ENCODE results near the gene CAMK2A.

CAMK2A gene

DNA sequence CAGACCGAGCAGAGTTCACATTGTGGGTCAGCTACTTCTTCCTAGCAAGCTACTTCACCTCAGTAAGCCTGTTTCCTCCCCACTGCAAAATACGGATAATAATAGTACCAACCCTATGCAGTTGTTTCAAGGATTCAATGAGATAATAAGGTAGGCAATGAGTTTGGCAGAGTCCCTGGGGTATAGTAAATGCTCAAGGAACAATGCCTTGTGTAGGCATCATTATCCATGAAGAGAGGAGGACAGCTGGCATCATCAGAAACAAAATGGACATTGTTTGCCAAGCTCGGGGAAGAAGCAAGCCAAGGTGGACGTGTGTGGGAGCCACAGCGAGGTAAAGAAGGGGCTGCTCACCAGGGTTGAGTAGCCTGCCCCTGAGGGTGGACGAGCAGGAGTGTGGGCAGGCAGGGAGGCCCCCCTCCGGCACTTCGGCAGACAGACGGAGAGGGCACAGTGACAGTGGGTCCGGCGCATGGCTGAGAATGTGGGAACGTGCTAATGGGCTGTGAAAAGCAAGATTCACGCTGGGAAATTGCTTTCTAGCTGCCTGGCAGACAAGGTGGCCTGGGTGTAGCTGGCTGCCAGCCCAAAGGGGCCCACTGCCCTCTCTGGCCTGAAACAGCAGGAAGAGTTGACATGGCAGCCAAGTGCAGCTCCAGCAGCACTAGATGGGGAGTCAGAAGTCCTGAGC lies 10.1 kb downstream of the CAMK2A start:
- DNase-seq (ENCODE audit: low read depth): no peak

DNA sequence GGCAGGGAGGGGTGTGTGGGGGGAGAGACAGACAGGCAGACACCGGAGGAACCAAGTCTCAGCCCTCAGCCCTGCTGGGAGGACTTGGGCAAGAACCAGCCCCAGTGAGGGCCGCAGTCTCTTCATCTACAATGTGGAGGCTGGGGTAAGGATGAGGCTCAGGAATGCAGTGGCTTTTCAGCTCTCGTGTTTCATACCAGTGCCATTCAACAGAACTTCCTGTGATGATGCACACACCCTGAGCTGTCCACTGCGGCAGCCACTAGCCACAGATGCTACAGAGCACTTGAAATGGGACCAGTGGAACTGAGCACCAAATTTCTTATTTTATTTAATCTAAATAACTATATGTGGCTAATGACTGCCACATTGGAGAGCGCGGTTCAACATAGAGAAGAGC lies 10.7 kb downstream of the CAMK2A start:
- DNase-seq (ENCODE audit: low read depth): no peak

GRCh38 chr5:150278046-150278730 lies 11.4 kb downstream of the CAMK2A start:
- DNase-seq (ENCODE audit: low read depth): no peak

DNA sequence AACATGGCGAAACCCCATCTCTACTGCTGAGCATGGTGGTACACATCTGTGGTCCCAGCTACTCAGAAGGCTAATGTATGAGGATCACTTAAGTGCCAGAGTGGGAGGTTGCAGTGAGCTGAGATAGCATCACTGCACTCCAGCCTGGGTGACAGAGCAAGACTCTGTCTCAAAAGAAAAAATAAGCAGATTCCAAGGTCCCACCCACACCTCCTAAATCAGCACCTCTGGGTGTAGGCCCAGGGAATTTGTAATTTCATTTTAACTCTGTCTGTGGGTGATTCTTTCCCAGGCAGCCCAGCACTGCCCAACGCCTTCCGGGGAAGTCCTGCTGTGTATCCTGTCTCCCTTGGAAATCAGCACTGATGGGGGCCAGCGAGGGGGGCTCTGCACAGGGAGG lies 12.5 kb downstream of the CAMK2A start:
- no peak for DNase-seq (ENCODE audit: low read depth)

DNA sequence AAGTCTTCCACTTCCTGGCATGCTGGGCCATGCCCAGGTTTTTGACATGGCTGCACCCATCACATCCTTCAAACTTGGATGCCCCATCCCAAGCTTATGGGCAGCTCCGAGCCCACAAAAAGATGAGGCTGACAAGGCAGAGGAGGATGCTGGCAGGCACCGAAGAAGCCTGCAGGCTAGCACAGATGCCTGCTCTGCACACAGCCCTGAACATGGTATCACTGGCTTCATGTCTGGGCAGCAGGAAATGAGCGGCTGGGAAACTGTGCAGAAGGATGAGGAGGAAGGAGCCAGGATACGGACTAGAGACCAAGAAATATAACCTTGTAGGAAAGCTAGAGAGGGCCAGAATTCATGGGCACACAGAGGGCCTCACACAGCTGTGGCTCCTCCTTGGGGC lies 14.8 kb downstream of the CAMK2A start:
- no peak for DNase-seq (ENCODE audit: low read depth)

- DNase-seq (ENCODE audit: low read depth): no peak
Measured at GRCh38 chr5:150272531-150272930, 17.0 kb downstream of the CAMK2A start.

GRCh38 chr5:150271923-150272322 lies 17.6 kb downstream of the CAMK2A start:
- no peak for DNase-seq (ENCODE audit: low read depth)

DNA sequence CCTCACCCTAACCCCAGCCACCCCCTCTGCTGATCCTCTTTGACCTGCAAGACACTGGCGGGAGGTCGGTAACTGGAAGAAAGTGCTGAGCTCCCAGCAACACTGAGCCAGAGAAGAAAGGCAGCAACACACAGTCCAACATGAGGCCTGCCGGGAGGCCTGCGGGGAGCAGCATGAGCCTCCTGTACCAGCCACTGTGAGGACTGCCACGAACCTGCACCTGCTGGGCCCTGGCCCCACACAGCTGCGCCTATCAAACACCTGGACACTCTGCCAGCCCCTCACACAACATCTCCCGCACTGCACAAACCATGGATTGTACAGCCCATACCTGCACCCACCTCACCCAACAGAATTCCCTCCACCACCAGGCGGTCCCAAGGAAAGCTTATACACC lies 18.3 kb downstream of the CAMK2A start:
- DNase-seq (ENCODE audit: low read depth): no peak

DNA sequence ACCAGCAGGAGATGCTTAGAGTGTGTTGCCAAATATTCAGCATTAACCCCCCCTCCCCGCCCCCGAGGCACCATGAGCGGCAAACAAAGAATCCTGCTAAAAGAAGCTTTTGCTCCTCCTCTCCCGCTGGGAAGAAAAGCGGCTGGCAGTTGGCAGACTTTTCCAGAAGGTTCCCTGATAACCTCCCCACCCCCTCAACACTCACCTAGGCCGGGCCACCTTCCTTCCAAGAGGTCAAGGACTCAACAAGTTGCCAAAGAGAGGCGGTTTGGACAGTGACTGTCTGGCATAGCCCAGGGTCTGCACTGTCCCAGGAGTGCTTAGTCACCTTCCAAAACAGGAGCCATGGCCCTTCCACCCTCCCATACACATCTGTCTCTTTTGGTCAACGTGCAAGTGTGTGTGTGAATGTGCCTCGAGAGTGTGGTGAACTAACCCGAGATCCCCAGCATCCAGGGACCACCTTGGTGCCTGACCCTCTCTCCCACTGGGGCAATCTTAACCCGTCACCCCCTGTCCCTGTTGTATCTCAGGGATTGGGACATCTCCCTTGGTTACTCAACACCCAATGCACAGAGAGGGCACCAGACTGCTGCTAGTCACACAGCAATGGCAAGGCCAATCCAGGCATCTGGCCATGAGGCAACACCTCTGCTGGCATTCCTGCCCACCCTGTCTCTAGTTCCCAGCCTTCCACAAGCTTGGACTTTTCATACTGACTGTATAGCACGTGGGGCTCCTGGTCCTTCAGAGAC lies 18.9 kb downstream of the CAMK2A start:
- DNase-seq (ENCODE audit: low read depth): no peak

- DNase-seq (ENCODE audit: low read depth): no peak
Measured at GRCh38 chr5:150266871-150267291, 22.7 kb downstream of the CAMK2A start.

- DNase-seq (ENCODE audit: low read depth): no peak
Measured at GRCh38 chr5:150265870-150266383, 23.6 kb downstream of the CAMK2A start.

DNA sequence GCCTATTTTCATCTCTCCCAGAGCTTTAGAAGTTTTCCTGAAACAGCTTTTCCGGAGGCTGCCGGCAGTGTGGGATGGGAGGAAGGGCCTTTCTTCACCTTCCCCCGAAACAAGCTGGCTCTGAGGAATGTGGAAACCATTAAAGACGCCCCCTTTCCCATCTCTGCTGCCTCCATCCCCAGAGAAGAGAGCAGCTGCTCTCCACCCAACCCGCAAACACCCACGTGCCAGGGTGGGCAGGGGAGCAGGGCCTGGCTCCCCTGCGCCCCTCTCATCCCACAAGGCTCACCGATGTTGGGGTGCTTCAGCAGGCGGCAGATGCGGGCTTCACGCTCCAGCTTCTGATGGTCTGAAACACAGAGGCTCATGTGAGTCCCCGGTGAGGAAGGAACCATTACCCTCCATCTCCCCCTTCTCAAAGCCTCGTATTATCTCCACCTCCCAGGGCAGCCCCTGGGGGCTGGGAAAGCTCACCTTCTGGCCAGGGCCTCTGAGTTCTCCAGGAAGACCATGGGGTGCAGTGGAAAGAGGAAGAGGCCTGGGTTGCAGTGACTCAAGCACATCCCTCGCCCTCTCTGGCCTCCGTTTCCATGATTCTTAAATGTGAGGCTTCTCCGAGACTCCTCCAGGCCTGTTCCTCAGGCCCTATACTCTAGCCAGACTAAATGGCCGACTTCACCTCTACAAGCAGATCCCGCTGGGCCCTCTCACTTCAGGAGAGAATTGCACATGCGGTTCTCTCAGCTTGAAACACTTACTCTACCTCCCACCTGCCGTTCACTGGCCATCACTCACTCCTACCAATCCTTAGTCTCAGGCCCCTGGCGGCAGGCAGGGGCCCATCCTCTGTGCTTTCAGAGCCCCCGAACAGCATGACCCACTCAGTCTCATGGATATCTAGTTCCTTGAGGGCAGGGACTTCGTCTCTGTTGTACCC lies 24.6 kb downstream of the CAMK2A start:
- no peak for DNase-seq (ENCODE audit: low read depth)

DNA sequence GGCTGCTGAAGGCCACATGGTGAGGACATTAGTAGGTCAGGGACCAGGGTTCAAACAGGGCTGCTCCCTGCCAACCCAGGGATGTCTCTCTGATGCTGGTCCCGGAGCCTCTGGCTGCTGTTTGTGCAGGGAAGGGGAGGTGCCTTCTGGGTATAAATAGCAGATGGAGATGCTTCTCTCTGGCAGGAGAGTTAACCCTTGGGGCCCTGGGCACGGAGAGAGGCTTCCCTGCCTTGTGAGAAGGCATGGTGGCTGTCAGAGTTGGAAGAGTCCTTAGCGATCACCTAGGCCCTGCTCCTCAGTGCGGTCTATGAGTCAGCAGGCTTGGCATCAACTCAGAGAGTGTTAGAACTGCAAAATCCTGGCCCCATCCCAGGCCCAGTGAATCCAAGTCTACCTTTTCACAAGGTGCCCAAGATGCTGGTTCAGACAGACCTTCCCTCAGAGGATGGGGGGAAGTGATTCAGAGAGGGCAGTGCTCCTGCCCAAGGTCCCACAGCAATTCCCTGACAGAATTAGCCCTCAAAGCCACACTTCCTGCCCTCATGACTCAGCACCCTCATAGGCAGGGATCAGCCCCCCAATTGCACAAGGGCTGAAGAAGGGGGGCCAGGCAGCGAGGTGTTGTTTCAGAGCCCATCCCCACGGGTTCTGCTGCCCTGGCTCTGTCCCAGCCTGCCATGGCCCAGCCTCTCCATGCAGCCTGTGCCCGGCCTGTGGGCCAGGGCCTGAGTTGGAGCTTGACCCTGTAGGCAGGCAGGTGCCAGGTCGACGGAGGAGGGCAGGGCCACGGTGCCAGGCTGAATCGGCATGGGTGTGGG lies 25.6 kb downstream of the CAMK2A start:
- no peak for DNase-seq (ENCODE audit: low read depth)

GRCh38 chr5:150263375-150263775 lies 26.2 kb downstream of the CAMK2A start:
- no peak for DNase-seq (ENCODE audit: low read depth)

- no peak for DNase-seq (ENCODE audit: low read depth)
Measured at GRCh38 chr5:150262502-150262901, 27.1 kb downstream of the CAMK2A start.

DNA sequence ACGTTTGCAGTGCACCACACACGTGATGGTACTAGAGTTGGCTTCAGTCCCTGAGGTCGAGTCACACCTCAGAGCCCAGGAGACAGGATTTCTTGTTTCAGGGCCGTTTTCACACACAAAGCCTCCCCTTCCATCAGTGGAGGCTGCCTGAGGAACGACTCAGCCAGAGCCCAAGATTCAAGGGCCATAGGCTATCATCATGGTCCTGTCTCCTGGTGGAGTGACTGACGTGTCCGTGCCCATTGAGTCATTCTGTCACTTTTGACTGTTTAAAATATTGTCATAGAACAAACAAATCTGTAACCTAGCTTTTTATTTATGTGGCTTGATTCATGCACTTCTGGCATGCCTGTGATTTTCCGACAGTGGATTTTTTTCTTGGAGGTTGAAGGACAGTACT lies 28.3 kb downstream of the CAMK2A start:
- no peak for DNase-seq (ENCODE audit: low read depth)

DNA sequence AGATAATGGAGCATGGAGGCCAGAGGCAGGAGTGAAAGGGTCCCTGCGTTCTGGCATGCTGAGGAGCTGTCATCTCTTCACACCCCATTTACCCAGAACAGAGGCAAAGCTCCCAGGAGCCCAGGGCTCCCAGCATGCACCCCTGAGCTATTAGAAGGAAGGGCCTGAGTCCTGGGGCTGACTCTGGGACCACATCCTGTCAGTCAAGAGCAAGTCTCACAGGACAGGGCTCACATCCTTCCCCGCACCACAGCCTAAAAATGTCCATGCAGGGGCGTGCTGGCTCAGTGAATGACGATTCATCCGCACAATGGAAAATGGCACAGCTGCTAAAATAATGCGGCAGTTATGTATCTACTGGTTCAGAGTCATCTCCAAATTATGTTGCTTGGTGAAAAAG lies 31.4 kb downstream of the CAMK2A start:
- no peak for DNase-seq (ENCODE audit: low read depth)

DNA sequence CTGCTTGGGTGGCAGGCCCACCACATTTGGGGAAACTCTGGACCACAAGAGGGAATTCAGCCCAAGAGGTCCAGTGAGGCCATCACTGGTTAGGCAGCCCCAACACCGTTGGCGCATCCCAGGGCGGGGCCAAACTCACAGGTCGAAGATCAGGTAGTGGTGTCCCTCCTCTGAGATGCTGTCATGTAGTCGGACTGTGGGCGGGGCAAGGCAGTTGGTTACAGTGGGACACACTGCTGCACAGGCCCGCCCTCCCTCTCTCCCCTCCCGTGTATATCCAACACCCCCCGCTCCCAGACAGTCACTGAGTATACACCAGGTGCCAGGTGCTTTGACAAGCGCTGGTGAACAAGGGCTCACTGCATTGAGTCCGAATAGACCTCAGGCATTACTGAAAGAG lies 32.1 kb downstream of the CAMK2A start:
- DNase-seq (ENCODE audit: low read depth): no peak

- no peak for DNase-seq (ENCODE audit: low read depth)
Measured at GRCh38 chr5:150256410-150257064, 33.0 kb downstream of the CAMK2A start.

DNA sequence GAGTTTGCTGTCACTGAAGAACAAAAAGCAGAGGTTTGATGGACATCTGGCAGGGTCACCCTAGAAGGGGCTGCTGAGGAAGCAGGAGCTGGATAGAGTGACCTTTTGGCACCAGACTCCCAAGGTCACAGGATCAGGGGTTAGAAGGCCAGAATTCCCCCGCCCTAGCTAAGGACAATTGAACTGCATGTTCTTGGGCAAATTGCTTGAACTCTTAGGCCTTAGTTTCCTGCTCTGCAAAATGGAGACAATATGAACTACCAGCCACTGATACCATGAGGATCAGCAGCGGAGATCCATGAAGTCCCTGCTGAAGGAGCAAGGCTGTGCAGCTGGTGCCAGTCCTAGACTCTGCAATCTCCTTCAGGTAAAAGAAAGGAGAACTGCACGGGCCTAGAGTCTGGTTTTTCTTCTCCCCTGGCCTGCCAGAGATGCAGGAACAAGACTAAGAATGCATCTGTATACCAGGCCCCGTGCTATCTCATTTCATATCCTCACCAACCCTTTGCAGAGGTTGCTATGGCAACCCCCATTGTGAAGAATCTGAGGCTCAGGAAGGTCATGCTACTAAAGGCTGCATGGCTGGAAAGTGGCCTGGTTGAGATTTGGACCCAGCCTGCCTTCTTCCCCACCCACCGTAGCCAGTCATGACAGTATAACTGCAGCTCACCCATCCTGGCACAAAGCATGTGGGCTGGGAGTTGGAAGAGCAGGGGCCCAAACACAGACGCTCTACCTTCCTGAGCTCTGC lies 33.7 kb downstream of the CAMK2A start:
- no peak for DNase-seq (ENCODE audit: low read depth)

All from activated T-cell treated with anti-CD3 and anti-CD28 coated beads for 1 hour (primary cell).